HepG2 (cell line): ENCODE results near the gene CIROP. TPM values are rescaled to one million over a fixed set of nuclear protein-coding genes. Genes with fewer than 3 reads are reported as not detected.

Experiments used
- ATAC-seq: fragments of 200-7000 bp; cut with Tn5 transposase; 3 replicates; pipeline ENCODE4 v1.9.1; 2020; ENCODE audit warnings: mild to moderate bottlenecking, moderate library complexity
- BruUV-seq: library from RNA; stranded (reverse); fragments of 400-500 nt; replicated peaks from 2 replicates; lab custom pipeline; 2021; lab: Mats Ljungman, UMichigan
- CTCF ChIA-PET: fragments of 300-600 bp; formaldehyde crosslinking; extraction: SDS; loops from one replicate; lab custom pipeline; 2021; ENCODE audit warnings: low total read pairs, inconsistent platforms, low intra/inter-chr PET ratio; lab: Yijun Ruan, JAX
- POLR2A ChIA-PET: fragments of 350-600 bp; sonication (Branson Sonifier 250); formaldehyde crosslinking; loops from one replicate; lab custom pipeline; 2020; ENCODE audit warnings: antibody characterized with exemption, inconsistent platforms; lab: Yijun Ruan, JAX
- DNase-seq: peaks from one replicate; pipeline ENCODE4 v3.0.0-alpha.2; 2015; ENCODE audit warnings: low spot score
- FAIRE-seq: peaks from 3 replicates; lab custom pipeline; 2011; peaks lifted over from hg19 to GRCh38; lab: Jason Lieb, UNC
- H2AFZ ChIP-seq: one replicate; pipeline ENCODE4 v1.6.1; 2011; ENCODE audit warnings: low read length, inconsistent platforms
- H3K27ac ChIP-seq: fragments of 300-600 bp; 3 replicates; pipeline ENCODE4 v1.8.0; 2011; ENCODE audit warnings: mixed run types, mild to moderate bottlenecking, mixed read lengths, low read length, inconsistent platforms; ENCODE audit not compliant: insufficient read depth; ENCODE audit errors: extremely low read length
- H3K27me3 ChIP-seq, 2 experiments: fragments of 200-600 bp in 1 of 2; 2 replicates in 1 of 2; 3 replicates in 1 of 2; pipeline versions ENCODE4 v1.6.0 to v1.8.0; 2011; ENCODE audit warnings: low read length in 2 of 2, mild to moderate bottlenecking in 2 of 2, moderate library complexity in 2 of 2, inconsistent platforms in 1 of 2; ENCODE audit not compliant: insufficient read depth in 2 of 2, control insufficient read depth in 1 of 2
- H3K36me3 ChIP-seq, 2 experiments: fragments of 200-600 bp in 1 of 2; replicated peaks in 1 of 2; 2 replicates in 1 of 2; 3 replicates in 1 of 2; pipeline versions ENCODE4 v1.5.1 to v1.8.0; 2011; ENCODE audit warnings: low read length in 2 of 2, inconsistent platforms in 1 of 2; ENCODE audit not compliant: insufficient read depth in 2 of 2, control insufficient read depth in 1 of 2
- H3K4me1 ChIP-seq: 2 replicates; pipeline ENCODE4 v1.5.1; 2012; ENCODE audit warnings: low read length, inconsistent platforms; ENCODE audit not compliant: insufficient read depth
- H3K4me2 ChIP-seq: 2 replicates; pipeline ENCODE4 v1.6.0; 2011; ENCODE audit warnings: low read depth, low read length, inconsistent platforms
- H3K4me3 ChIP-seq, 3 experiments: fragments of 200-600 bp in 1 of 3; sonication (generic), shearing (Covaris generic) in 1 of 3; replicated peaks in 1 of 3; 2 replicates each; pipeline ENCODE4 v1.5.1; 2011 to 2016; ENCODE audit warnings: low read length in 3 of 3, inconsistent platforms in 2 of 3, low read depth in 2 of 3, mild to moderate bottlenecking in 2 of 3, control low read depth in 1 of 3, mixed read lengths in 1 of 3; ENCODE audit not compliant: insufficient read depth in 1 of 3
- H3K79me2 ChIP-seq: one replicate; pipeline ENCODE4 v1.6.1; 2011; ENCODE audit warnings: low read length, inconsistent platforms; ENCODE audit not compliant: insufficient read depth
- H3K9ac ChIP-seq: 2 replicates; pipeline ENCODE4 v1.6.0; 2011; ENCODE audit warnings: mild to moderate bottlenecking, low read depth, low read length, inconsistent platforms; ENCODE audit not compliant: insufficient read depth
- H3K9me3 ChIP-seq: 2 replicates; pipeline ENCODE4 v1.5.1; 2012; ENCODE audit warnings: mild to moderate bottlenecking, low read length
- H4K20me1 ChIP-seq: 2 replicates; pipeline ENCODE4 v1.6.0; 2011; ENCODE audit warnings: inconsistent platforms, mild to moderate bottlenecking, low read length, moderate library complexity; ENCODE audit not compliant: insufficient read depth
- FOXA1 ChIP-seq, 2 experiments: fragments of 450-650 bp in 1 of 2; sonication (generic) in 1 of 2; formaldehyde crosslinking in 1 of 2; IDR thresholded peaks; 2 replicates each; pipeline versions ENCODE4 v1.4.0 to v1.6.1; 2016 to 2020; ENCODE audit warnings: missing genetic modification reagents in 1 of 2
- FOXK1 ChIP-seq: sonication (generic); formaldehyde crosslinking; IDR thresholded peaks from 2 replicates; pipeline ENCODE4 v1.4.0; 2020; ENCODE audit warnings: low read depth, missing genetic modification reagents, borderline replicate concordance
- NFE2L1 ChIP-seq: sonication (generic); formaldehyde crosslinking; IDR thresholded peaks from 2 replicates; pipeline ENCODE4 v1.4.0; 2020; ENCODE audit warnings: missing genetic modification reagents, mild to moderate bottlenecking, borderline replicate concordance
- ONECUT2 ChIP-seq: sonication (generic); formaldehyde crosslinking; IDR thresholded peaks from 2 replicates; pipeline ENCODE4 v1.4.0; 2020; ENCODE audit warnings: missing genetic modification reagents
- TEAD3 ChIP-seq: optimal IDR thresholded peaks from 2 replicates; pipeline ENCODE3; 2016; ENCODE audit warnings: borderline replicate concordance
- ZBTB20 ChIP-seq: sonication (generic); formaldehyde crosslinking; IDR thresholded peaks from 2 replicates; pipeline ENCODE4 v1.8.1; 2023; ENCODE audit warnings: missing genetic modification reagents, low read depth, mild to moderate bottlenecking, borderline replicate concordance
- ZNF274 ChIP-seq: sonication (generic); formaldehyde crosslinking; IDR thresholded peaks from 2 replicates; pipeline ENCODE4 v1.5.1; 2020; ENCODE audit warnings: mild to moderate bottlenecking, missing genetic modification reagents
- ZNF33B ChIP-seq: sonication (generic); formaldehyde crosslinking; IDR thresholded peaks from 2 replicates; pipeline ENCODE4 v1.5.1; 2020; ENCODE audit warnings: mild to moderate bottlenecking, missing genetic modification reagents
- ZNF563 ChIP-seq: sonication (generic); formaldehyde crosslinking; IDR thresholded peaks from 2 replicates; pipeline ENCODE4 v1.8.0; 2022; ENCODE audit warnings: mild to moderate bottlenecking, moderate library complexity, missing genetic modification reagents
- WGBS: methylation state at CpG from one replicate; pipeline ENCODE4 v1.1.6; 2017; ENCODE audit warnings: low lambda C conversion rate; 5-methylcytosine and 5-hydroxymethylcytosine counted together
- in situ Hi-C: cut with HindIII; loops from 2 replicates; pipeline ENCODE4 v1.10.0; 2017; ENCODE audit warnings: low pct_unique_long_range_greater_than_20kb; ENCODE audit not compliant: extremely low pct_ligation_motif_present
- intact Hi-C: fragments of 100-400 bp; cut with micrococcal nuclease; formaldehyde crosslinking; loops from one replicate; pipeline ENCODE4 v1.10.0; 2022; ENCODE audit not compliant: unreplicated experiment
- polyA plus RNA-seq, 8 experiments: library from polyadenylated mRNA; depleted of rRNA in 3 of 8; stranded (reverse) in 7 of 8; unstranded in 1 of 8; fragments of >200 nt; fragmentation: Illumina TruSeq in 4 of 8; extraction: Trizol in 4 of 8; gene quantifications; 2 replicates each; pipeline versions ENCODE4 v1.2.1 to v1.2.3, GENCODE V29; 2011 to 2016; ENCODE audit warnings: low read depth in 4 of 8, missing spikeins in 1 of 8, mixed read lengths in 1 of 8; ENCODE audit not compliant: insufficient read depth in 1 of 8
- total RNA-seq, 5 experiments: library from RNA; depleted of rRNA; stranded (reverse); fragments of >200 nt; fragmentation: Illumina TruSeq; extraction: Trizol; gene quantifications; 2 replicates each; pipeline ENCODE4 v1.2.3, GENCODE V29; 2016; ENCODE audit warnings: low read depth in 1 of 5
- TF ChIP-seq, protein P1 (sequence below): sonication (generic); formaldehyde crosslinking; IDR thresholded peaks from 2 replicates; pipeline ENCODE4 v1.4.0; 2020; ENCODE audit warnings: low read depth, mild to moderate bottlenecking, missing genetic modification reagents
- TF ChIP-seq, protein P2 (sequence below): sonication (generic); formaldehyde crosslinking; IDR thresholded peaks from 2 replicates; pipeline ENCODE4 v1.4.0; 2020; ENCODE audit warnings: missing genetic modification reagents
- TF ChIP-seq, protein P3 (sequence below): sonication (generic); formaldehyde crosslinking; IDR thresholded peaks from 2 replicates; pipeline ENCODE4 v1.4.0; 2020; ENCODE audit warnings: missing genetic modification reagents
- TF ChIP-seq, protein P4 (sequence below): sonication (generic); formaldehyde crosslinking; IDR thresholded peaks from 2 replicates; pipeline ENCODE4 v1.4.0; 2020; ENCODE audit warnings: mild to moderate bottlenecking, missing genetic modification reagents

Gene CIROP
- total and polyA plus RNA-seq, 2 of the 13 experiments (the other 11 are each of a cell fraction or from before 2014, with no cell fraction given), result 0.07 TPM; not detected in 1

DNA sequence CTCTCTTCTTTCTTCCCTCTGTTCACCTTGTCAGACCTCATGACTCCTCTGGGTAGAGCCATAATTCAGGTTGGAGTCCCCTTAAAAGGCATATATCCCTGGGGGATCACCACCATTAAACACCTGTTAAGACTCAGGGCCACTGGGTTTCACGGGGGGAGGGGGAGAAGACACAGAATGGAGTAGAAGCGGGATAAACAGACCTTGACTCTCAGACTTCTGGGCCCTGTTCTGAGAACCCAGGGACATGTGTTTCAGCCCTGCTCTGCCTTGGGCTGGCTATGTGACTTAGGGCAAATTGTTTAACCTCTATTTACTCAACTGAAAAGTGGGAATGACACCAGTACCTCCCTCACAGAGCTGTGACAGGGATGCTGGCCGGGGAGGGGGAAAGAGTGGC lies 52.1 kb downstream of the CIROP start:
- TF ChIP-seq, protein P1, sequence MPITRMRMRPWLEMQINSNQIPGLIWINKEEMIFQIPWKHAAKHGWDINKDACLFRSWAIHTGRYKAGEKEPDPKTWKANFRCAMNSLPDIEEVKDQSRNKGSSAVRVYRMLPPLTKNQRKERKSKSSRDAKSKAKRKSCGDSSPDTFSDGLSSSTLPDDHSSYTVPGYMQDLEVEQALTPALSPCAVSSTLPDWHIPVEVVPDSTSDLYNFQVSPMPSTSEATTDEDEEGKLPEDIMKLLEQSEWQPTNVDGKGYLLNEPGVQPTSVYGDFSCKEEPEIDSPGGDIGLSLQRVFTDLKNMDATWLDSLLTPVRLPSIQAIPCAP, result no peak
- TF ChIP-seq ZNF33B (CRISPR knock-in tag) (0 out of 2 replicates have a peak, but pooled peaks have one; percentile 41), ZNF563 (CRISPR knock-in tag) (0 out of 2 replicates have a peak, but pooled peaks have one; percentile 11), TEAD3 (CRISPR knock-in tag) (peak; percentile 1), ZNF274 (0 out of 2 replicates have a peak, but pooled peaks have one; percentile 9), ZBTB20 (CRISPR knock-in tag) (0 out of 2 replicates have a peak, but pooled peaks have one; percentile 19), FOXA1 (IDR thresholded peaks at IDR 0.05) (no peak), FOXA1 (CRISPR knock-in tag; IDR thresholded peaks at IDR 0.05) (no peak), NFE2L1 (CRISPR knock-in tag) (peak; percentile 4; the same call in 1 of the 2 replicates), ONECUT2 (CRISPR knock-in tag) (no peak), FOXK1 (CRISPR knock-in tag) (0 out of 2 replicates have a peak, but pooled peaks have one; percentile 32)
- TF ChIP-seq, protein P2, sequence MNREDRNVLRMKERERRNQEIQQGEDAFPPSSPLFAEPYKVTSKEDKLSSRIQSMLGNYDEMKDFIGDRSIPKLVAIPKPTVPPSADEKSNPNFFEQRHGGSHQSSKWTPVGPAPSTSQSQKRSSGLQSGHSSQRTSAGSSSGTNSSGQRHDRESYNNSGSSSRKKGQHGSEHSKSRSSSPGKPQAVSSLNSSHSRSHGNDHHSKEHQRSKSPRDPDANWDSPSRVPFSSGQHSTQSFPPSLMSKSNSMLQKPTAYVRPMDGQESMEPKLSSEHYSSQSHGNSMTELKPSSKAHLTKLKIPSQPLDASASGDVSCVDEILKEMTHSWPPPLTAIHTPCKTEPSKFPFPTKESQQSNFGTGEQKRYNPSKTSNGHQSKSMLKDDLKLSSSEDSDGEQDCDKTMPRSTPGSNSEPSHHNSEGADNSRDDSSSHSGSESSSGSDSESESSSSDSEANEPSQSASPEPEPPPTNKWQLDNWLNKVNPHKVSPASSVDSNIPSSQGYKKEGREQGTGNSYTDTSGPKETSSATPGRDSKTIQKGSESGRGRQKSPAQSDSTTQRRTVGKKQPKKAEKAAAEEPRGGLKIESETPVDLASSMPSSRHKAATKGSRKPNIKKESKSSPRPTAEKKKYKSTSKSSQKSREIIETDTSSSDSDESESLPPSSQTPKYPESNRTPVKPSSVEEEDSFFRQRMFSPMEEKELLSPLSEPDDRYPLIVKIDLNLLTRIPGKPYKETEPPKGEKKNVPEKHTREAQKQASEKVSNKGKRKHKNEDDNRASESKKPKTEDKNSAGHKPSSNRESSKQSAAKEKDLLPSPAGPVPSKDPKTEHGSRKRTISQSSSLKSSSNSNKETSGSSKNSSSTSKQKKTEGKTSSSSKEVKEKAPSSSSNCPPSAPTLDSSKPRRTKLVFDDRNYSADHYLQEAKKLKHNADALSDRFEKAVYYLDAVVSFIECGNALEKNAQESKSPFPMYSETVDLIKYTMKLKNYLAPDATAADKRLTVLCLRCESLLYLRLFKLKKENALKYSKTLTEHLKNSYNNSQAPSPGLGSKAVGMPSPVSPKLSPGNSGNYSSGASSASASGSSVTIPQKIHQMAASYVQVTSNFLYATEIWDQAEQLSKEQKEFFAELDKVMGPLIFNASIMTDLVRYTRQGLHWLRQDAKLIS (CRISPR knock-in tag), result no peak
- TF ChIP-seq, protein P3, sequence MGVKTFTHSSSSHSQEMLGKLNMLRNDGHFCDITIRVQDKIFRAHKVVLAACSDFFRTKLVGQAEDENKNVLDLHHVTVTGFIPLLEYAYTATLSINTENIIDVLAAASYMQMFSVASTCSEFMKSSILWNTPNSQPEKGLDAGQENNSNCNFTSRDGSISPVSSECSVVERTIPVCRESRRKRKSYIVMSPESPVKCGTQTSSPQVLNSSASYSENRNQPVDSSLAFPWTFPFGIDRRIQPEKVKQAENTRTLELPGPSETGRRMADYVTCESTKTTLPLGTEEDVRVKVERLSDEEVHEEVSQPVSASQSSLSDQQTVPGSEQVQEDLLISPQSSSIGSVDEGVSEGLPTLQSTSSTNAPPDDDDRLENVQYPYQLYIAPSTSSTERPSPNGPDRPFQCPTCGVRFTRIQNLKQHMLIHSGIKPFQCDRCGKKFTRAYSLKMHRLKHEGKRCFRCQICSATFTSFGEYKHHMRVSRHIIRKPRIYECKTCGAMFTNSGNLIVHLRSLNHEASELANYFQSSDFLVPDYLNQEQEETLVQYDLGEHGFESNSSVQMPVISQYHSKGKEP, result 0 out of 2 replicates have a peak, but pooled peaks have one; percentile 3
- TF ChIP-seq, protein P4, sequence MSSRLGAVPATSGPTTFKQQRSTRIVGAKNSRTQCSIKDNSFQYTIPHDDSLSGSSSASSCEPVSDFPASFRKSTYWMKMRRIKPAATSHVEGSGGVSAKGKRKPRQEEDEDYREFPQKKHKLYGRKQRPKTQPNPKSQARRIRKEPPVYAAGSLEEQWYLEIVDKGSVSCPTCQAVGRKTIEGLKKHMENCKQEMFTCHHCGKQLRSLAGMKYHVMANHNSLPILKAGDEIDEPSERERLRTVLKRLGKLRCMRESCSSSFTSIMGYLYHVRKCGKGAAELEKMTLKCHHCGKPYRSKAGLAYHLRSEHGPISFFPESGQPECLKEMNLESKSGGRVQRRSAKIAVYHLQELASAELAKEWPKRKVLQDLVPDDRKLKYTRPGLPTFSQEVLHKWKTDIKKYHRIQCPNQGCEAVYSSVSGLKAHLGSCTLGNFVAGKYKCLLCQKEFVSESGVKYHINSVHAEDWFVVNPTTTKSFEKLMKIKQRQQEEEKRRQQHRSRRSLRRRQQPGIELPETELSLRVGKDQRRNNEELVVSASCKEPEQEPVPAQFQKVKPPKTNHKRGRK (CRISPR knock-in tag), result 0 out of 2 replicates have a peak, but pooled peaks have one; percentile 43
- Histone ChIP-seq H3K27me3 (peaks cover 0 to 6% of the 10 kb centered on the region in 2 experiments; a peak in 1 of 5 replicates), H3K4me2 (no peak overlapping the region; the same call in 1 of the 2 replicates), H3K27ac (no peak overlapping the region), H3K36me3 (no peaks in the 10 kb centered on the region), H3K9ac (no peak overlapping the region), H3K79me2 (no peaks in the 10 kb centered on the region), H2AFZ (no peak overlapping the region), H4K20me1 (no peaks in the 10 kb centered on the region), H3K4me3 (no peak overlapping the region), H3K4me1 (peaks cover 26% of the 10 kb centered on the region), H3K9me3 (no peaks in the 10 kb centered on the region)
- DNase-seq (no peak), ATAC-seq (no peak), FAIRE-seq (no peak)
- no TSS peak for BruUV-seq
- 37% methylated on average over 3 of the region's 3 CpGs for WGBS
- intact Hi-C loops, result loop anchor here (1.0 kb wide), 2 partner anchors 58 to 66 kb away; no protein-coding TSS in a partner anchor
- POLR2A ChIA-PET, result interaction anchor here (1.0 to 7.4 kb wide), 10 partner anchors 12 to 80 kb away, joined by 3 to 72 read pairs (median 7); partner anchors contain the start of genes ACIN1, AJUBA and PSMB5
- in situ Hi-C loops, result loop anchor here (5.0 kb wide), 2 partner anchors 65 to 495 kb away; no protein-coding TSS in a partner anchor
- CTCF ChIA-PET, result interaction anchor here (2.5 to 8.5 kb wide), 2 partner anchors 58 to 66 kb away, joined by 27 to 77 read pairs; no protein-coding TSS in a partner anchor
